Esophagus mucosa (tissue), 1 donor: ENCODE data around the gene FSTL4. TPM values are rescaled to one million over a fixed set of nuclear protein-coding genes. Genes with fewer than 3 reads are reported as not detected.
A peak's percentile ranks its signal among the peaks of the same experiment; 100 is the strongest.

ENCODE experiments used
- ATAC-seq: fragments of 200-7000 bp; cut with Tn5 transposase; one replicate; pipeline ENCODE4 v1.9.1; 2020
- total RNA-seq: library from RNA; stranded (reverse); gene quantifications from one replicate; pipeline ENCODE4 v1.2.4, GENCODE V29; 2023
- donor health status: DM: yes; HTN: yes; CAD: no.

FSTL4 gene
- total RNA-seq, 1 donor from 2014 or later: 2.8 TPM

GRCh38 chr5:133364936-133365707 lies 247.2 kb downstream of the FSTL4 start:
- no peak for ATAC-seq

GRCh38 chr5:133363807-133364587 lies 248.3 kb downstream of the FSTL4 start:
- ATAC-seq: no peak

- no peak for ATAC-seq
Observed at GRCh38 chr5:133362438-133362837, 249.9 kb downstream of the FSTL4 start.

GRCh38 chr5:133361922-133362321 lies 250.4 kb downstream of the FSTL4 start:
- no peak for ATAC-seq

- no peak for ATAC-seq
Observed at GRCh38 chr5:133360693-133361472, 251.5 kb downstream of the FSTL4 start.

GRCh38 chr5:133359861-133360260 lies 252.5 kb downstream of the FSTL4 start:
- no peak for ATAC-seq

GRCh38 chr5:133358271-133358670 lies 254.1 kb downstream of the FSTL4 start:
- no peak for ATAC-seq

GRCh38 chr5:133357758-133358157 lies 254.6 kb downstream of the FSTL4 start:
- ATAC-seq: no peak

- ATAC-seq: no peak
Observed at GRCh38 chr5:133356984-133357421, 255.3 kb downstream of the FSTL4 start.

- ATAC-seq: no peak
Observed at GRCh38 chr5:133356396-133356983, 255.9 kb downstream of the FSTL4 start.

- peak; percentile 10 for ATAC-seq
Observed at GRCh38 chr5:133354323-133355185, 257.8 kb downstream of the FSTL4 start.

GRCh38 chr5:133353741-133354140 lies 258.6 kb downstream of the FSTL4 start:
- ATAC-seq: no peak

GRCh38 chr5:133348406-133348805 lies 263.9 kb downstream of the FSTL4 start:
- ATAC-seq: no peak

- ATAC-seq: no peak
Observed at GRCh38 chr5:133347039-133347438, 265.3 kb downstream of the FSTL4 start.

- no peak for ATAC-seq
Observed at GRCh38 chr5:133344266-133344665, 268.1 kb downstream of the FSTL4 start.

- no peak for ATAC-seq
Observed at GRCh38 chr5:133343196-133343595, 269.1 kb downstream of the FSTL4 start.

GRCh38 chr5:133341915-133342710 lies 270.2 kb downstream of the FSTL4 start:
- no peak for ATAC-seq

- no peak for ATAC-seq
Observed at GRCh38 chr5:133341296-133341695, 271.0 kb downstream of the FSTL4 start.

- no peak for ATAC-seq
Observed at GRCh38 chr5:133340822-133341221, 271.5 kb downstream of the FSTL4 start.

GRCh38 chr5:133340002-133340755 lies 272.2 kb downstream of the FSTL4 start:
- ATAC-seq: no peak
